HL-60 (cell line): ENCODE measurements around the gene LRRC74B.

Source experiments
- CTCF ChIP-seq: IDR thresholded peaks from one replicate; pipeline ENCODE4 v1.5.1; 2011; ENCODE audit warnings: low read length, control low read depth, inconsistent platforms; ENCODE audit not compliant: insufficient read depth
- GABPA ChIP-seq: IDR thresholded peaks from 2 replicates; pipeline ENCODE4 v1.6.1; 2012; ENCODE audit warnings: low read depth
- POLR2AphosphoS5 ChIP-seq: IDR thresholded peaks from 2 replicates; pipeline ENCODE4 v1.6.1; 2012; ENCODE audit warnings: low read depth
- REST ChIP-seq: IDR thresholded peaks from 2 replicates; pipeline ENCODE4 v1.6.1; 2012; ENCODE audit warnings: low read depth; ENCODE audit not compliant: insufficient replicate concordance

DNA sequence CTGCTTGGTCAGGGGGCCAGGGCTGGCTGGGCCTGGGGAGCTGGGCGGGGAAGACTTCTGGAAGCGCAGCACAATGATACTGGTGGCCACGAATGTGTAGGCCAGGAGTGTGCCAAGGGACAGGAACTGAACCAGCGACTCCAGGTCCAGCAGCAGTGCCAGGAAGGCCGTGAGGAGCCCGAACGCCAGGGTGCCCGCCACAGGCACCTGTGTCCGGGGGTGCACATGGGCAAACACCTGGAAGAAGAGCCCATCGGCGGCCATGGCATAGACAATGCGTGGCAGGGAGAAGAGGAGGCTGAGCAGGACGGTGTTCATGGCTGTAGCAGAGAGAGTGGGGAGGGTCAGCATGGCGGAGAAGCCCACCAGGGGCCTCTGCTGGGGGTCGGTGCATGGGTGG is 15.7 kb upstream of the LRRC74B start:
- TF ChIP-seq CTCF (no peak), POLR2AphosphoS5 (no peak), REST (no peak), GABPA (no peak)
